Caco-2 (cell line): ENCODE data around the gene CDC34. TPM values are rescaled to one million over a fixed set of nuclear protein-coding genes. Genes with fewer than 3 reads are reported as not detected.

Source experiments
- BruUV-seq: library from RNA; stranded (reverse); fragments of 400-500 nt; replicated peaks from 2 replicates; lab custom pipeline; 2021; lab: Mats Ljungman, UMichigan
- CTCF ChIA-PET: fragments of 300-600 bp; sonication (Branson Sonifier 250); formaldehyde crosslinking; loops from one replicate; lab custom pipeline; 2022; ENCODE audit warnings: antibody characterized with exemption; lab: Charles Lee
- POLR2A ChIA-PET: fragments of 300-600 bp; sonication (Branson Sonifier 250); formaldehyde crosslinking; loops from one replicate; lab custom pipeline; 2022; ENCODE audit warnings: antibody characterized with exemption; lab: Charles Lee
- DNase-seq, 2 experiments: peaks; one replicate each; pipeline versions ENCODE4 v3.0.0 to v3.0.0-alpha.2; 2020 to 2022
- H3K27me3 ChIP-seq: replicated peaks from 2 replicates; pipeline ENCODE4 v1.6.0; 2011; ENCODE audit warnings: low read length; ENCODE audit not compliant: control insufficient read depth, insufficient read depth
- H3K36me3 ChIP-seq: 2 replicates; pipeline ENCODE4 v1.5.1; 2011; ENCODE audit warnings: low read length; ENCODE audit not compliant: control insufficient read depth, insufficient read depth
- H3K4me1 ChIP-seq: fragments of 250-450 bp; sonication (Bioruptor Pico); 2 replicates; pipeline ENCODE4 v1.5.1; 2020; ENCODE audit warnings: mild to moderate bottlenecking
- H3K4me3 ChIP-seq: 2 replicates; pipeline ENCODE4 v1.5.1; 2011; ENCODE audit warnings: low read depth, mild to moderate bottlenecking, control low read depth, low read length
- H3K9me3 ChIP-seq: fragments of 250-450 bp; sonication (Bioruptor Pico); 2 replicates; pipeline ENCODE4 v1.5.1; 2020; ENCODE audit warnings: mild to moderate bottlenecking, moderate library complexity
- H3K27ac Mint-ChIP-seq: one replicate; pipeline ENCODE4 v1.8.0; 2022; ENCODE audit warnings: mixed read lengths; ENCODE audit not compliant: unreplicated experiment
- H3K27me3 Mint-ChIP-seq: one replicate; pipeline ENCODE4 v1.8.0; 2022; ENCODE audit warnings: mixed read lengths; ENCODE audit not compliant: insufficient read depth, unreplicated experiment
- H3K36me3 Mint-ChIP-seq: one replicate; pipeline ENCODE4 v1.8.0; 2022; ENCODE audit warnings: mild to moderate bottlenecking, mixed read lengths; ENCODE audit not compliant: insufficient read depth, unreplicated experiment
- H3K4me1 Mint-ChIP-seq: one replicate; pipeline ENCODE4 v1.8.0; 2022; ENCODE audit warnings: low read depth, mixed read lengths; ENCODE audit not compliant: unreplicated experiment
- H3K4me3 Mint-ChIP-seq: one replicate; pipeline ENCODE4 v1.8.0; 2022; ENCODE audit warnings: mild to moderate bottlenecking, moderate library complexity, mixed read lengths; ENCODE audit not compliant: unreplicated experiment
- H3K9me3 Mint-ChIP-seq: one replicate; pipeline ENCODE4 v1.8.0; 2022; ENCODE audit warnings: mixed read lengths; ENCODE audit not compliant: unreplicated experiment
- CTCF ChIP-seq, 2 experiments: fragments of 200-600 bp in 1 of 2; IDR thresholded peaks; 1 replicate in 1 of 2; 2 replicates in 1 of 2; pipeline versions ENCODE4 v1.5.1 to v1.8.0; 2011 to 2022; ENCODE audit warnings: antibody characterized with exemption in 1 of 2, control low read depth in 1 of 2, inconsistent platforms in 1 of 2, low read depth in 1 of 2, low read length in 1 of 2, mild to moderate bottlenecking in 1 of 2, moderate library complexity in 1 of 2; ENCODE audit not compliant: insufficient read depth in 1 of 2, severe bottlenecking in 1 of 2, unreplicated experiment in 1 of 2
- intact Hi-C: fragments of 100-400 bp; cut with micrococcal nuclease; formaldehyde crosslinking; loops from one replicate; pipeline ENCODE4 v1.10.0; 2022; ENCODE audit not compliant: unreplicated experiment
- total RNA-seq: library from RNA; stranded (reverse); gene quantifications from 2 replicates; pipeline ENCODE4 v1.2.3, GENCODE V29; 2022

The CDC34 gene
- total RNA-seq, 1 experiment from 2014 or later = 129 TPM

DNA sequence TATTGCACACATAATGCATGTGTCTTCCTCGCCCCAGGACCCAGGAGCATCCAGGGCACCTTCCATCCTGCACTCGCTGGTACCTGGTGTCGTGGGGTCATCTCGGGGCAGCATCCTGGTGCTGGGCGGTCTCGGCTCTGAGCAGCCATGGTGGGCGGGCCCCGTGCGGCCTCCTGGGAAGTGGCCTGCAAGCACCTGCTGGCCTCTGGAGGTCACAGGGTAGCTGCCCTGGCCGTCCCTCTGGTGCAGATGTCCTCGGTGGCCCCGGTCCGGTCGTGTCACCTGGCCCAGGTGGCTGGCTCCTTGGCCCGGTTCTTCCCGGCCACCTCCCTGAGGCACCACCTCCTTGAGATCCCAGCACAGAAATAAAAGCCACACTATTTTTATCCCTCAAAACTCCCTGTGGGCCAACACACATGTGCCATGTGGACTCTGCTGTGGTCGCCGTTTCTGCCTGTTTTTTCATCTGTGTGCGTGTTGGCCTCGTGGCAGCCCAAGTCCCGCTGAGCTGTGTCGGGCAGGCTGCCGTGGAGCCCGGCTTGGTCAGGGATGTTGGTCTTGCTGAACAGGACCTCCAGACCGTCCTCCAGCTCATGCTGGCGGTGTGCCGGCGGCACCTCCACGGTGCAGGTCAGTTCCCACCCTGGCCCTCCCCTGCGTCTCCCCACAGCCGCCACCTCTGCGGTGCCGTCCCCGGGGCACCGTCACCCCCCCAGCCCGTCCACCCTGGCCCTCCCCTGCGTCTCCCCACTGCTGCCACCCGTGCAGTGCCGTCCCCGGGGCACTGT is 7.3 kb downstream of the CDC34 start:
- H3K4me1 Mint-ChIP-seq = no peaks in the 10 kb centered on the region
- H3K27ac Mint-ChIP-seq = no peak overlapping the region
- Histone ChIP-seq H3K9me3 (no peaks in the 10 kb centered on the region), H3K27me3 (no peaks in the 10 kb centered on the region), H3K36me3 (peaks cover 1% of the 10 kb centered on the region; the same call in 1 of the 2 replicates), H3K4me1 (peaks cover 2% of the 10 kb centered on the region; the same call in 1 of the 2 replicates), H3K4me3 (no peak overlapping the region)
- H3K36me3 Mint-ChIP-seq = peaks cover 37% of the 10 kb centered on the region
- H3K4me3 Mint-ChIP-seq = no peak overlapping the region
- H3K9me3 Mint-ChIP-seq = no peaks in the 10 kb centered on the region
- BruUV-seq = no TSS peak
- DNase-seq = no peak
- intact Hi-C loops = no loop called here
- ChIA-PET POLR2A (no interaction called here), CTCF (no interaction called here)
- no peak for TF ChIP-seq CTCF (IDR thresholded peaks at IDR 0.05; ENCODE audit: insufficient read depth in 1 of 2, low read depth in 1 of 2, low read length in 1 of 2, severe bottlenecking in 1 of 2, unreplicated experiment in 1 of 2)
- no peaks in the 10 kb centered on the region for H3K27me3 Mint-ChIP-seq

- Mint-ChIP-seq H3K9me3 (no peaks in the 10 kb centered on the region), H3K27me3 (no peaks in the 10 kb centered on the region), H3K4me3 (no peak overlapping the region), H3K4me1 (no peaks in the 10 kb centered on the region), H3K27ac (no peak overlapping the region), H3K36me3 (peaks cover 42% of the 10 kb centered on the region)
- BruUV-seq = no TSS peak
- intact Hi-C loops = no loop called here
- POLR2A ChIA-PET = no interaction called here
- Histone ChIP-seq H3K4me3 (no peak overlapping the region), H3K9me3 (no peaks in the 10 kb centered on the region), H3K4me1 (no peaks in the 10 kb centered on the region), H3K27me3 (no peaks in the 10 kb centered on the region), H3K36me3 (peaks cover 1% of the 10 kb centered on the region; the same call in 1 of the 2 replicates)
- no peak for DNase-seq
- no peak for TF ChIP-seq CTCF (IDR thresholded peaks at IDR 0.05; ENCODE audit: insufficient read depth in 1 of 2, low read depth in 1 of 2, low read length in 1 of 2, severe bottlenecking in 1 of 2, unreplicated experiment in 1 of 2)
- CTCF ChIA-PET = no interaction called here
Observed at GRCh38 chr19:539429-540030, 8.0 kb downstream of the CDC34 start.

GRCh38 chr19:540867-541637 is 9.5 kb downstream of the CDC34 start:
- no peak for DNase-seq
- TF ChIP-seq CTCF (IDR thresholded peaks at IDR 0.05; ENCODE audit: insufficient read depth in 1 of 2, low read depth in 1 of 2, low read length in 1 of 2, severe bottlenecking in 1 of 2, unreplicated experiment in 1 of 2) = no peak
- POLR2A ChIA-PET = no interaction called here
- no peaks in the 10 kb centered on the region for H3K27me3 ChIP-seq
- Mint-ChIP-seq H3K36me3 (peaks cover 34% of the 10 kb centered on the region), H3K27me3 (no peaks in the 10 kb centered on the region), H3K4me3 (no peak overlapping the region), H3K4me1 (no peaks in the 10 kb centered on the region), H3K27ac (no peak overlapping the region), H3K9me3 (no peaks in the 10 kb centered on the region)
- no peaks in the 10 kb centered on the region for H3K9me3 ChIP-seq
- H3K4me1 ChIP-seq = no peaks in the 10 kb centered on the region
- CTCF ChIA-PET = no interaction called here
- intact Hi-C loops = no loop called here
- no peak overlapping the region for H3K4me3 ChIP-seq
- H3K36me3 ChIP-seq = no peaks in the 10 kb centered on the region
- BruUV-seq = no TSS peak
